COR-L47 (cell line): Measurements from ENCODE around the gene PCGF3.
A peak's percentile ranks its signal among the peaks of the same experiment; 100 is the strongest.

Source experiments
- DNase-seq: peaks from one replicate; lab custom pipeline; 2025; lab: John Stamatoyannopoulos, UW

PCGF3 gene

GRCh38 chr4:705278-706082 is at the start of gene PCGF3:
Gene PCGF3, plus strand, starts transcription at chr4:705832. Its CDS starts 27,849 bp downstream, at chr4:733681.
- DNase-seq = peak; percentile 94

- DNase-seq = no peak
These were observed 48.9 kb upstream of the PCGF3 start for GRCh38 chr4:656436-657337.

GRCh38 chr4:657338-657833 is 48.2 kb upstream of the PCGF3 start:
- no peak for DNase-seq

- no peak for DNase-seq
These were observed 47.6 kb upstream of the PCGF3 start for GRCh38 chr4:657834-658667.

- DNase-seq = no peak
These were observed 46.7 kb upstream of the PCGF3 start for GRCh38 chr4:658681-659667.

- no peak for DNase-seq
These were observed 45.8 kb upstream of the PCGF3 start for GRCh38 chr4:659851-660250.

- DNase-seq = no peak
These were observed 45.2 kb upstream of the PCGF3 start for GRCh38 chr4:660401-660800.

GRCh38 chr4:661231-661630 is 44.4 kb upstream of the PCGF3 start:
- no peak for DNase-seq

GRCh38 chr4:661881-662761 is 43.5 kb upstream of the PCGF3 start:
- no peak for DNase-seq

GRCh38 chr4:663046-663437 is 42.6 kb upstream of the PCGF3 start:
- DNase-seq = no peak

- DNase-seq = peak; percentile 76
These were observed 41.9 kb upstream of the PCGF3 start for GRCh38 chr4:663438-664428.

- DNase-seq = no peak
These were observed 40.9 kb upstream of the PCGF3 start for GRCh38 chr4:664713-665231.

- no peak for DNase-seq
These were observed 40.3 kb upstream of the PCGF3 start for GRCh38 chr4:665381-665750.

- no peak for DNase-seq
These were observed 39.7 kb upstream of the PCGF3 start for GRCh38 chr4:665751-666435.

GRCh38 chr4:666436-666810 is 39.2 kb upstream of the PCGF3 start:
- no peak for DNase-seq

- no peak for DNase-seq
These were observed 38.6 kb upstream of the PCGF3 start for GRCh38 chr4:666822-667544.

GRCh38 chr4:667545-667925 is 38.1 kb upstream of the PCGF3 start:
- DNase-seq = no peak
